Muscle layer of duodenum (tissue), 2 donors: Measurements from ENCODE around the gene KCNH8.
"Not testable (repeated sequence)": the region's sequence is repeated elsewhere in the genome, so short reads cannot be mapped to it uniquely, and the experiment has no call there.

Experiments
- H3K27ac ChIP-seq: one replicate; pipeline ENCODE4 v1.7.0; 2013; ENCODE audit warnings: mild to moderate bottlenecking, low read length
- H3K27me3 ChIP-seq: one replicate; pipeline ENCODE4 v1.7.0; 2013; ENCODE audit warnings: low read depth, mild to moderate bottlenecking, control low read depth, low read length
- H3K36me3 ChIP-seq, 2 donors: one replicate each; pipeline ENCODE4 v1.7.0; 2013; ENCODE audit warnings: low read length in 2 of 2, control low read depth in 1 of 2, mild to moderate bottlenecking in 1 of 2; ENCODE audit not compliant: insufficient read depth in 2 of 2, control insufficient read depth in 1 of 2
- H3K4me1 ChIP-seq, 2 donors: one replicate each; pipeline ENCODE4 v1.7.0; 2013; ENCODE audit warnings: low read length in 2 of 2, mild to moderate bottlenecking in 2 of 2, control low read depth in 1 of 2, moderate library complexity in 1 of 2; ENCODE audit not compliant: insufficient read depth in 2 of 2, control insufficient read depth in 1 of 2
- H3K4me3 ChIP-seq, 2 donors: one replicate each; pipeline ENCODE4 v1.7.0; 2013; ENCODE audit warnings: low read length in 2 of 2, low read depth in 1 of 2, mild to moderate bottlenecking in 1 of 2
- H3K9me3 ChIP-seq, 2 donors: one replicate each; pipeline ENCODE4 v1.7.0; 2013; ENCODE audit warnings: low read length in 2 of 2, control low read depth in 1 of 2, mild to moderate bottlenecking in 1 of 2; ENCODE audit not compliant: control insufficient read depth in 1 of 2
- donor health status: healthy.

KCNH8 gene

GRCh38 chr3:19147905-19148767, at the start of gene KCNH8:
TSS of gene KCNH8 (plus strand) at chr3:19148510. CDS start at chr3:19148720, 210 bp downstream.
- H3K9me3 ChIP-seq, result peaks cover 0 to 4% of the 10 kb centered on the region in 2 donors
- peaks cover 0 to 17% of the 10 kb centered on the region in 2 donors for H3K4me1 ChIP-seq
- H3K36me3 ChIP-seq, result no peaks in the 10 kb centered on the region
- H3K27ac ChIP-seq, result peak within 1 kb of the TSS; percentile 5
- H3K4me3 ChIP-seq, result peak within 1 kb of the TSS; percentile 76 to 78
- H3K27me3 ChIP-seq, result no peaks in the 10 kb centered on the region

GRCh38 chr3:19102654-19103290, 45.5 kb upstream of the KCNH8 start:
- not testable (repeated sequence) for H3K4me3 ChIP-seq, H3K27me3 ChIP-seq, H3K27ac ChIP-seq, H3K9me3 ChIP-seq, H3K36me3 ChIP-seq, H3K4me1 ChIP-seq

- Histone ChIP-seq H3K27ac (no peak overlapping the region), H3K27me3 (no peaks in the 10 kb centered on the region), H3K9me3 (no peaks in the 10 kb centered on the region), H3K36me3 (no peaks in the 10 kb centered on the region), H3K4me3 (no peak overlapping the region), H3K4me1 (no peaks in the 10 kb centered on the region)
These were observed 44.8 kb upstream of the KCNH8 start for GRCh38 chr3:19103510-19103909.

GRCh38 chr3:19104459-19104858, 43.9 kb upstream of the KCNH8 start:
- no peaks in the 10 kb centered on the region for H3K9me3 ChIP-seq
- no peak overlapping the region for H3K4me3 ChIP-seq
- no peaks in the 10 kb centered on the region for H3K4me1 ChIP-seq
- no peaks in the 10 kb centered on the region for H3K27me3 ChIP-seq
- no peak overlapping the region for H3K27ac ChIP-seq
- H3K36me3 ChIP-seq, result no peaks in the 10 kb centered on the region

DNA sequence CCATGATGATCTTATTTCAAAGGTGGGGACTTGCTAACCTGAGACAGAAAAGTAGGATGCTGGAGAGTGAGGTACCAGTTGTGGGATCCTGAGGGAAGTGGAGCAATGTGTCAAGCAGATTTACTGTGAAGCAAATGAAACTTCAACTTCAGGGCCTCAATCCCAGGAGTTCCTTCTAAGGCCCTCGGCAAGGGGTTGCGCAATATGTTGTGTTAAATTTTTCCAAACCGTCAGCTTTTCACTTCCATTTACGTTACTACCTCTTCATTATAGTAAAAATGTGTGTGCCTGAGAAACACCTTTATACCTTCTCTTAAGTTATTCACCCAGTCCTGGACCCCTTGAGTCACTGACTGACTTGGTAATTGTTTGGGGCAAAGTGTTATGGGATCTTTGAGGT, 42.5 kb upstream of the KCNH8 start:
- no peaks in the 10 kb centered on the region for H3K36me3 ChIP-seq

DNA sequence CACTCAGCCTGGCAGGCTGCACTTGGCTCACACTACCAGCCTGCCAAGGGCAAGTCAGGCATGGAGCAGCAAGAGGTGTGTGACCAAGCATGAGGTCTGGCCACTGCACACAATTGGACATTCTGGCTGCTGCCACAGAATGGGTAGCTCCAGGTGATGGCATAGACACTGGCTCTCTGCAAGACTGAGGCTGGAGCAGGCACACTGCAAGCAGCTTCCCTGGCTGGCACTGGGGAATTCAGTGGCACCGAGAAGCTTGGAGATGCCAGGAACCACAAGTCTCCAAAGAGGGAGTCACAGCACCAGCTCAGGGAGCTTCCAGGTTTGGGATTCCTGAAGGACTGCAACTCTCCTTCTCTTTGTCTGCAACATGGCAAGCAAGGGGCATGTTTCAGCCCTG, 42.0 kb upstream of the KCNH8 start:
- Histone ChIP-seq H3K4me3 (no peak overlapping the region), H3K27me3 (no peaks in the 10 kb centered on the region), H3K9me3 (no peaks in the 10 kb centered on the region), H3K4me1 (no peaks in the 10 kb centered on the region), H3K27ac (no peak overlapping the region), H3K36me3 (no peaks in the 10 kb centered on the region)

More for the DNA sequence above, 42.5 kb upstream of the KCNH8 start:
- no peaks in the 10 kb centered on the region for H3K4me1 ChIP-seq
- no peaks in the 10 kb centered on the region for H3K27me3 ChIP-seq
- no peak overlapping the region for H3K4me3 ChIP-seq
- H3K27ac ChIP-seq, result no peak overlapping the region
- no peaks in the 10 kb centered on the region for H3K9me3 ChIP-seq

- Histone ChIP-seq H3K27me3 (no peaks in the 10 kb centered on the region), H3K4me3 (no peak overlapping the region), H3K4me1 (no peaks in the 10 kb centered on the region), H3K9me3 (no peaks in the 10 kb centered on the region), H3K27ac (no peak overlapping the region), H3K36me3 (no peaks in the 10 kb centered on the region)
These were observed 40.6 kb upstream of the KCNH8 start for GRCh38 chr3:19107719-19108118.

DNA sequence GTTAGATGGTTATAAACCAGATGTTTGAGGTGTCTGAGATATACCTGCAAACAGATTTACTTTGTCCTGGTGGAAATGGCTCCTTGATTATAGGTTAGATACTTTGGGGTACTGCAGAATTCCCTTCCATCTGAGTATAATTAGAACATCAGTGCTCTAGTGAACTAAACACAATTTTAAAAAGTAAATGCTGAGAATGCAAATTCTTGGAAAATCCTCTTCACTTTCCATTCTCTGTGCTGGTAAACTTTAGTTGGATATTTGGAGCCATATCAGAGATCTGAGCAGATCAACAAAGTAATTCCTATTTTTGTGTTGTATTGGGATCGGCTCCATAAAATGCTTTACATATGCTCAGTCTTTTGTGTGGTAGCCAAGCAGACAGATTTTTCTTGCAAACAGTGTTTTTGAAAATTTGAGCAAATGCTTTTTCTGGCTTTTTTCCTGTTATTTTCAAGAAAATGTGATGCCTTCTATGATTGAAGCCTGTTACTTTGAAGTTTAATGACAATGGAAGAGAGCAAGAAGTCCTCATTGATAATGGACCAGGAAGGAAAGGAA, 37.9 kb upstream of the KCNH8 start:
- Histone ChIP-seq H3K27ac (no peak overlapping the region), H3K9me3 (no peaks in the 10 kb centered on the region), H3K36me3 (no peaks in the 10 kb centered on the region), H3K4me1 (no peaks in the 10 kb centered on the region), H3K27me3 (no peaks in the 10 kb centered on the region), H3K4me3 (no peak overlapping the region)

DNA sequence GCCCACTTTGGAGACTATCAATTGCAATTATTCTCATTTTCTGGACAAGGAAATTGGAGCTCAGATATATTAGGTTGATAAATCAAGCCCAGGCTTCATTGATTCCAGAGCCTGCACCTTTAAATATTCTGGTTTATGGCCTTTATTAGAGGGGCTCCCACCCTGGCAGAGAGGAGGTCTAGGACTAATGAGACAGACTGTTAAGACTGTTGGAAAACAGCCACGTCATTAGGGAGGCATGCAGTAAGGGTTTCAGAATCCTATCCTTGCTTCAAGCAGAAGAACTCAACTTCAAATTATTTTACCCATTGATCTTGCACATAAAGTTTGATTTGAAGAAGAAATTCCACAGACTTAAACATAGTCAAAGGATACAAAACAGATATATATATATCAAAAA, 33.8 kb upstream of the KCNH8 start:
- H3K27ac ChIP-seq, result no peak overlapping the region
- H3K9me3 ChIP-seq, result peaks cover 0 to 6% of the 10 kb centered on the region in 2 donors
- no peaks in the 10 kb centered on the region for H3K27me3 ChIP-seq
- no peaks in the 10 kb centered on the region for H3K4me1 ChIP-seq
- H3K4me3 ChIP-seq, result no peak overlapping the region
- H3K36me3 ChIP-seq, result no peaks in the 10 kb centered on the region

GRCh38 chr3:19116239-19116638, 32.1 kb upstream of the KCNH8 start:
- Histone ChIP-seq H3K4me3 (no peak overlapping the region), H3K36me3 (no peaks in the 10 kb centered on the region), H3K9me3 (peaks cover 0 to 6% of the 10 kb centered on the region in 2 donors), H3K27ac (no peak overlapping the region), H3K27me3 (no peaks in the 10 kb centered on the region), H3K4me1 (no peaks in the 10 kb centered on the region)

DNA sequence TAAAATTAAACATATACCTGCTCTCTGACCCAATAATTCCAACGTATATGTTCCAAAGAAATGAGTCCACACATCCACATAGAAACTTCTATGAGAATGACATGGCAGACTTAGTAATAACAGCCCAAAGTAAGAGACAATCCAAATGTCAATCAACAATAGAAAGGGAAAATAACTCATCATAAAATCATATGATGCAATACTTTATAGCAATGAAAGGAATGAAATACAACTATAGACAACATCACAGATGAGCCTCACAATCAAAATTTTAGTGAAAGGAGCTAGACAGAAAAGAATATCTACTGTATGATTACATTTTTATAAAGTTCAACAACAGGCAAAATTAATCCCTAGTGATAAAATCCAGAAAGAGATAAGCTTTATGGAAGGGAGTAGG, 23.6 kb upstream of the KCNH8 start:
- Histone ChIP-seq H3K36me3 (no peaks in the 10 kb centered on the region), H3K4me1 (no peaks in the 10 kb centered on the region), H3K27ac (no peak overlapping the region), H3K27me3 (no peaks in the 10 kb centered on the region), H3K4me3 (no peak overlapping the region), H3K9me3 (no peaks in the 10 kb centered on the region)
